ENCODE data around the gene TNFRSF4. TPM values are rescaled to one million over a fixed set of nuclear protein-coding genes. Genes with fewer than 3 reads are reported as not detected.
A peak's percentile ranks its signal among the peaks of the same experiment; 100 is the strongest.

TNFRSF4 gene
- polyA plus RNA-seq, 4 donors = 1.2 to 3.5 (median 3.1) TPM; not detected in 1

- H3K27ac ChIP-seq (ENCODE audit: low read depth in 1 of 3, low read length in 2 of 3) = no peak overlapping the region
- H3K4me1 ChIP-seq (ENCODE audit: control insufficient read depth in 3 of 3, insufficient read depth in 2 of 3, low read depth in 1 of 3, low read length in 2 of 3) = peaks cover 0 to 6% (median 5%) of the 10 kb centered on the region in 3 donors
- H3K4me3 ChIP-seq (ENCODE audit: low read depth in 1 of 3, low read length in 3 of 3) = no peak overlapping the region
These were observed 8.8 kb downstream of the TNFRSF4 start for GRCh38 chr1:1204998-1205768.

GRCh38 chr1:1204425-1204920, 9.5 kb downstream of the TNFRSF4 start:
- FAIRE-seq = no peak
- H3K4me1 ChIP-seq (ENCODE audit: control insufficient read depth in 3 of 3, insufficient read depth in 2 of 3, low read depth in 1 of 3, low read length in 2 of 3) = peaks cover 0 to 6% (median 5%) of the 10 kb centered on the region in 3 donors

More at GRCh38 chr1:1204998-1205768, 8.8 kb downstream of the TNFRSF4 start:
- WGBS, 3 donors = 80 to 87% (median 85%) methylated on average over 19 of the region's 19 CpGs
- no peaks in the 10 kb centered on the region for H3K9me3 ChIP-seq (ENCODE audit: control insufficient read depth in 2 of 2, insufficient read depth in 1 of 2, low read depth in 1 of 2, low read length in 1 of 2)
- peaks cover 0 to 60% (median 14%) of the 10 kb centered on the region in 3 donors for H3K27me3 ChIP-seq (ENCODE audit: control insufficient read depth in 3 of 3, insufficient read depth in 3 of 3, low read length in 3 of 3)
- no peaks in the 10 kb centered on the region for H3K36me3 ChIP-seq (ENCODE audit: control insufficient read depth in 3 of 3, insufficient read depth in 2 of 3, low read depth in 1 of 3, low read length in 3 of 3)
- FAIRE-seq (no peak), DNase-seq (no peak)

GRCh38 chr1:1203561-1204424, 10.2 kb downstream of the TNFRSF4 start:
- 78 to 81% (median 80%) methylated on average over 42 to 49 of the region's 49 CpGs for WGBS, 3 donors
- Histone ChIP-seq H3K27me3 (ENCODE audit: control insufficient read depth in 3 of 3, insufficient read depth in 3 of 3, low read length in 3 of 3) (peaks cover 0 to 74% (median 9%) of the 10 kb centered on the region in 3 donors), H3K27ac (ENCODE audit: low read depth in 1 of 3, low read length in 2 of 3) (no peak overlapping the region), H3K4me3 (ENCODE audit: low read depth in 1 of 3, low read length in 3 of 3) (no peak overlapping the region), H3K4me1 (ENCODE audit: control insufficient read depth in 3 of 3, insufficient read depth in 2 of 3, low read depth in 1 of 3, low read length in 2 of 3) (peaks cover 0 to 6% (median 5%) of the 10 kb centered on the region in 3 donors), H3K9me3 (ENCODE audit: control insufficient read depth in 2 of 2, insufficient read depth in 1 of 2, low read depth in 1 of 2, low read length in 1 of 2) (no peaks in the 10 kb centered on the region), H3K36me3 (ENCODE audit: control insufficient read depth in 3 of 3, insufficient read depth in 2 of 3, low read depth in 1 of 3, low read length in 3 of 3) (no peaks in the 10 kb centered on the region)
- DNase-seq (no peak), FAIRE-seq (no peak)

More at GRCh38 chr1:1204425-1204920, 9.5 kb downstream of the TNFRSF4 start:
- peaks cover 0 to 67% (median 14%) of the 10 kb centered on the region in 3 donors for H3K27me3 ChIP-seq (ENCODE audit: control insufficient read depth in 3 of 3, insufficient read depth in 3 of 3, low read length in 3 of 3)
- H3K4me3 ChIP-seq (ENCODE audit: low read depth in 1 of 3, low read length in 3 of 3) = no peak overlapping the region
- no peaks in the 10 kb centered on the region for H3K36me3 ChIP-seq (ENCODE audit: control insufficient read depth in 3 of 3, insufficient read depth in 2 of 3, low read depth in 1 of 3, low read length in 3 of 3)
- DNase-seq = no peak
- no peaks in the 10 kb centered on the region for H3K9me3 ChIP-seq (ENCODE audit: control insufficient read depth in 2 of 2, insufficient read depth in 1 of 2, low read depth in 1 of 2, low read length in 1 of 2)
- no peak overlapping the region for H3K27ac ChIP-seq (ENCODE audit: low read depth in 1 of 3, low read length in 2 of 3)
- WGBS, 3 donors = 73 to 88% (median 83%) methylated on average over 7 to 8 of the region's 8 CpGs

- FAIRE-seq (no peak), DNase-seq (no peak)
- peaks cover 0 to 72% (median 9%) of the 10 kb centered on the region in 3 donors for H3K27me3 ChIP-seq (ENCODE audit: control insufficient read depth in 3 of 3, insufficient read depth in 3 of 3, low read length in 3 of 3)
- H3K9me3 ChIP-seq (ENCODE audit: control insufficient read depth in 2 of 2, insufficient read depth in 1 of 2, low read depth in 1 of 2, low read length in 1 of 2) = no peaks in the 10 kb centered on the region
- H3K4me1 ChIP-seq (ENCODE audit: control insufficient read depth in 3 of 3, insufficient read depth in 2 of 3, low read depth in 1 of 3, low read length in 2 of 3) = peaks cover 0 to 6% (median 5%) of the 10 kb centered on the region in 3 donors
- H3K4me3 ChIP-seq (ENCODE audit: low read depth in 1 of 3, low read length in 3 of 3) = no peak overlapping the region
- no peak overlapping the region for H3K27ac ChIP-seq (ENCODE audit: low read depth in 1 of 3, low read length in 2 of 3)
- 44 to 72% (median 49%) methylated on average over 22 to 27 of the region's 27 CpGs for WGBS, 3 donors
- no peaks in the 10 kb centered on the region for H3K36me3 ChIP-seq (ENCODE audit: control insufficient read depth in 3 of 3, insufficient read depth in 2 of 3, low read depth in 1 of 3, low read length in 3 of 3)
These were observed 11.0 kb downstream of the TNFRSF4 start for GRCh38 chr1:1202831-1203560.

- H3K4me3 ChIP-seq (ENCODE audit: low read depth in 1 of 3, low read length in 3 of 3) = peak overlapping the region in 2 of 3 donors; percentile 36 to 44
- peaks cover 0 to 4% (median 0%) of the 10 kb centered on the region in 3 donors for H3K4me1 ChIP-seq (ENCODE audit: control insufficient read depth in 3 of 3, insufficient read depth in 2 of 3, low read depth in 1 of 3, low read length in 2 of 3)
- DNase-seq = peak in 1 of 2 donors; percentile 51
- 1 to 2% (median 1%) methylated on average over 41 to 109 of the region's 109 CpGs for WGBS, 3 donors
- no peaks in the 10 kb centered on the region for H3K36me3 ChIP-seq (ENCODE audit: control insufficient read depth in 3 of 3, insufficient read depth in 2 of 3, low read depth in 1 of 3, low read length in 3 of 3)
- no peaks in the 10 kb centered on the region for H3K9me3 ChIP-seq (ENCODE audit: control insufficient read depth in 2 of 2, insufficient read depth in 1 of 2, low read depth in 1 of 2, low read length in 1 of 2)
- no peak overlapping the region for H3K27ac ChIP-seq (ENCODE audit: low read depth in 1 of 3, low read length in 2 of 3)
- H3K27me3 ChIP-seq (ENCODE audit: control insufficient read depth in 3 of 3, insufficient read depth in 3 of 3, low read length in 3 of 3) = peaks cover 0 to 55% (median 9%) of the 10 kb centered on the region in 3 donors
- FAIRE-seq = no peak
These were observed 12.8 kb downstream of the TNFRSF4 start for GRCh38 chr1:1200876-1201810.

GRCh38 chr1:1199961-1200875, 13.7 kb downstream of the TNFRSF4 start:
- FAIRE-seq = no peak
- H3K27me3 ChIP-seq (ENCODE audit: control insufficient read depth in 3 of 3, insufficient read depth in 3 of 3, low read length in 3 of 3) = peaks cover 0 to 46% (median 5%) of the 10 kb centered on the region in 3 donors
- no peak for DNase-seq
- no peaks in the 10 kb centered on the region for H3K9me3 ChIP-seq (ENCODE audit: control insufficient read depth in 2 of 2, insufficient read depth in 1 of 2, low read depth in 1 of 2, low read length in 1 of 2)
- 50 to 72% (median 63%) methylated on average over 30 to 31 of the region's 31 CpGs for WGBS, 3 donors
- H3K4me1 ChIP-seq (ENCODE audit: control insufficient read depth in 3 of 3, insufficient read depth in 2 of 3, low read depth in 1 of 3, low read length in 2 of 3) = no peaks in the 10 kb centered on the region
- no peaks in the 10 kb centered on the region for H3K36me3 ChIP-seq (ENCODE audit: control insufficient read depth in 3 of 3, insufficient read depth in 2 of 3, low read depth in 1 of 3, low read length in 3 of 3)
- H3K27ac ChIP-seq (ENCODE audit: low read depth in 1 of 3, low read length in 2 of 3) = no peak overlapping the region
- no peak overlapping the region for H3K4me3 ChIP-seq (ENCODE audit: low read depth in 1 of 3, low read length in 3 of 3)
